ENCODE measurements around the gene CAPN12.

Gene CAPN12

DNA sequence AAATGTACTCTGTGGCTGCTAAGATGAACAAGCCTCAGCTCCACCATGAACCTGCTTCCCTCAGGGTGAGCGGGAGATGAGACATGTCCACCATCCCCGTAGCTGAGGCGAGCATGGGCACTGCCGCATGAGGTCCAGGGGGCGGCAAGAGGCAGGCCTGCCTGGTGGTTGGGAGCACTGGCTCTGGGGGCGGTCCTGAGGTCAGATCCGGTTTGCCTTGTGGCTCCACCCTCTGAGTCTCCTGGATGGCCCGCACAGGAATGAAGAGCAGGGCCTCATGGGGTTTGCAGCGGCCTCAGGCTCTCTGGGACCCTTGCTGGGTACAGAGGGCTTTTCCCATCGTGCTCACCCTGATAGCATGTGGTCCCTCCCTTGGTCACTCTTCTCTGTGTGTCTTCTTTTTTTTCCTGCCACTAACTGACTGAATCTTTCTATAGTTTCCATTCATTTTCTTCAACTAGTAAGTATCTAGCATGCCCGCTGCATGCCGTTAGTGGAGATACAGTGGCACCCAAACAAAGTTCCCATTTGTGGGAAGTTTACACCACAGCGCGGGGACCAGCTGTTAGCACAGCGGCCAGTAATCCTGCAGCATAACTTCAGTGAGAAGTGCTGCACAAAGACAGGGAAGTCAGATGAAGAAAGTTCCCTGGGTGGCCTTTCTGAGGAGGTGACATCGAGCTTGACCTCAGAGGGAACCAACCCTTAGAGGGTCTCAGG lies 37.3 kb downstream of the CAPN12 start:
- no peak overlapping the region for H3K4me3 ChIP-seq (replicated peaks in 1 of 2; ENCODE audit: low read depth in 2 of 2, low read length in 2 of 2)
- DNase-seq (ENCODE audit: low read depth in 2 of 2) = no peak
- TF ChIP-seq, protein P1, sequence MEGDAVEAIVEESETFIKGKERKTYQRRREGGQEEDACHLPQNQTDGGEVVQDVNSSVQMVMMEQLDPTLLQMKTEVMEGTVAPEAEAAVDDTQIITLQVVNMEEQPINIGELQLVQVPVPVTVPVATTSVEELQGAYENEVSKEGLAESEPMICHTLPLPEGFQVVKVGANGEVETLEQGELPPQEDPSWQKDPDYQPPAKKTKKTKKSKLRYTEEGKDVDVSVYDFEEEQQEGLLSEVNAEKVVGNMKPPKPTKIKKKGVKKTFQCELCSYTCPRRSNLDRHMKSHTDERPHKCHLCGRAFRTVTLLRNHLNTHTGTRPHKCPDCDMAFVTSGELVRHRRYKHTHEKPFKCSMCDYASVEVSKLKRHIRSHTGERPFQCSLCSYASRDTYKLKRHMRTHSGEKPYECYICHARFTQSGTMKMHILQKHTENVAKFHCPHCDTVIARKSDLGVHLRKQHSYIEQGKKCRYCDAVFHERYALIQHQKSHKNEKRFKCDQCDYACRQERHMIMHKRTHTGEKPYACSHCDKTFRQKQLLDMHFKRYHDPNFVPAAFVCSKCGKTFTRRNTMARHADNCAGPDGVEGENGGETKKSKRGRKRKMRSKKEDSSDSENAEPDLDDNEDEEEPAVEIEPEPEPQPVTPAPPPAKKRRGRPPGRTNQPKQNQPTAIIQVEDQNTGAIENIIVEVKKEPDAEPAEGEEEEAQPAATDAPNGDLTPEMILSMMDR (IDR thresholded peaks at IDR 0.05; ENCODE audit: low read depth, low read length) = no peak

DNA sequence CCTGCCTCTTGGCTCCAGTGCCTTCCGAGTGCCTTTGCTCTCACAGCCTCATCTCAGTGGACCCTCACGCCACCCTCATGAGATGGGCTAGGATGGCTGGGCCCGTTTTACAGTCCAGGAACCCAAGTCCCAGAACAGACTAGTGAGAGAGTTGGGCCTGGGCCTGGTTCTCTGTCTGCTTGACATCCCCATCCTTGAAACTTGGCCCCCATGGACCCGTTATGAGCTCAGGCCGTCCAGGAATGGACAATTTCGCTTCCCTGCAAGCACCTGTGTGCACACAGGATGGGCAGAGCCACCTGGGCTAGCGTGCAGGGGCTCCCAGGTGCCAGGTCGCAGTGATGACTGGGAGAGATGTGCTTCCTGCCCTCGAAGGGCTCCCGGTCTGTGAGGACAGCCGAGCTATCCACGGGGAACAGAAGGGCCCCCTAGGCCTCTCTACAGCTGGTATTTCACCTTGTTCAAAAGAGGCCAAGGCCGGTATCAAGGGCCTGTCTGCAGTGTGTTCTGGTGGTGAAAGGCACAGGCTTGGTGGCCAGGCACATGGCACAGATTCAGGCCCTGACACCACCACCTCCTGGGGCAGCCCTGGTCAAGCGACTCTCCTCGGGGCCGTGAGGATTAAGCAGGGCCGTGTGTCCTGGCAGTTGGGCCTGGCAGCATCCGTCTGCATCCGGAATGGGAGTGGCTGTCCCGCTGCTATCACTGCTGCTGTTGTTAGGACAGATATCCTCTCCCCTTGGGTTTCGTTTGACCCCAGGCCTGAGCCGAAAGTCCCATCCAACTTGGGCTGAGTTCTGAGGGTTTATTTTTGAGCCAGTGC lies 38.9 kb downstream of the CAPN12 start:
- DNase-seq (ENCODE audit: low read depth in 2 of 2) = no peak
- no peak overlapping the region for H3K4me3 ChIP-seq (replicated peaks in 1 of 2; ENCODE audit: low read depth in 2 of 2, low read length in 2 of 2)
- TF ChIP-seq, protein P1 (IDR thresholded peaks at IDR 0.05; ENCODE audit: low read depth, low read length) = no peak

DNA sequence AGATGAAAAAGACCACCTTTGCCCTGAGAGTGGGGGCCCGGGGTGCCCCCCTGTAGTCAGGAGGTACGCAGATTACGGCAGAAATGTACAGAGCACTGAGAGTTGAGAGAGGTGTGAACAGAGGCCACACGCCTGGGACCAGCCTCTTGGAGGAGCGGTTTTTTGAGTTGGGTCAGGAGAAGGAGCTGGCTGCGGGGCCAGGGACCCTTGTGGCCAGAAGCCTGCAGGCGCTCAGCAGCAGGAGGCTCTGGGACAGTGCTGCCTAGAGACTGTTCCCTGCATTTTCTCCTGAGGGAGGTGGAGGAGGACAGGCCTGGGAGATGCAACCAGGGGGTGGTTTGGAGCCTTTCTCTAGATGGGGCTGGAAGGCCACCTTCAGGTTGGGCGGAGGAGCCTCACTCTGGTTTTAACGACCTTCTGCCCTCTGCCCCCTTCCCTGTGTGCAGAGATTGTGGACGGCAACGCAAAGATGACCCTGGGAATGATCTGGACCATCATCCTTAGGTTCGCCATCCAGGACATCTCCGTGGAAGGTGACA lies 39.7 kb downstream of the CAPN12 start:
- TF ChIP-seq, protein P1 (IDR thresholded peaks at IDR 0.05; ENCODE audit: low read depth, low read length) = no peak
- no peak overlapping the region for H3K4me3 ChIP-seq (replicated peaks in 1 of 2; ENCODE audit: low read depth in 2 of 2, low read length in 2 of 2)
- DNase-seq (ENCODE audit: low read depth in 2 of 2) = no peak

DNA sequence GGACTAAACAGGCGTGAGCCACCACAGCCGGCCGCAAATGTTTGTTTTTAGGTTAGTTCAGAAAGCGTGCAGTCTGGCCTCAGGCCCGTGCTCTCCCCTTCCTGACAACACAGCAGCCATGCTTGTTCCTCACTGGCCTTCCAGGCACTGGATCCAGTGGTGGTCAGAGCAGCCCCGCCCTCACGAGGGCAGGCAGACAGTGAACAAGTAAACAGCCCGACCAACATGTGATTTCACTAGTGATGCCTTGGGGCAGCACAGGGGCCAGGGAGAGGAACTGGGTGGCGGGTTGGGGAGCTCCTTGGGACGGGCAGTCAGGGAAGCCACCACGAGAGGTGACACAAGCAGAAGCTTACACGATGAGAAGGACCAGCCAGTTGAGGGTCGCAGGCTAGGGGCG lies 40.8 kb downstream of the CAPN12 start:
- no peak overlapping the region for H3K4me3 ChIP-seq (replicated peaks in 1 of 2; ENCODE audit: low read depth in 2 of 2, low read length in 2 of 2)
- DNase-seq (ENCODE audit: low read depth in 2 of 2) = no peak
- TF ChIP-seq, protein P1 (IDR thresholded peaks at IDR 0.05; ENCODE audit: low read depth, low read length) = no peak

DNA sequence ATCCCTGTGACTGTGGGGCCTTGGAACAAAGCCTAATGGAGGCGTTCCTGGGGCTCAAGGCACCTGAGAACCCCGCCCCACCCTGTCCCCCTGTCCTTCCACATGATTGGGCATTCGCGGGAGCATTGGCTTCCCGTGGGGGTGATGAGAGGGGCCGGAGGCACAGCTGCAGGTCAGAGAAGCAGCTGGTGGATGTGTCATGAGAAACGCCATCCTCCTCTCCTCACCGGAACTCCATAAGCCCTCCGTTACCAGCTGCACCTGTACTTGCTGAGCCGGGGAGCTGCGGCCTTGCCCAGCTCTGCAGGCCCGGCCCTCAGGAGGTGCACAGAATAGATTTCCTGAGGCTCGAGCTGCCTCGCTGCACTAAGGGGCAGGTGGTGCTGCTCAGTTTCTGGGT lies 42.0 kb downstream of the CAPN12 start:
- TF ChIP-seq, protein P1 (IDR thresholded peaks at IDR 0.05; ENCODE audit: low read depth, low read length) = no peak

DNA sequence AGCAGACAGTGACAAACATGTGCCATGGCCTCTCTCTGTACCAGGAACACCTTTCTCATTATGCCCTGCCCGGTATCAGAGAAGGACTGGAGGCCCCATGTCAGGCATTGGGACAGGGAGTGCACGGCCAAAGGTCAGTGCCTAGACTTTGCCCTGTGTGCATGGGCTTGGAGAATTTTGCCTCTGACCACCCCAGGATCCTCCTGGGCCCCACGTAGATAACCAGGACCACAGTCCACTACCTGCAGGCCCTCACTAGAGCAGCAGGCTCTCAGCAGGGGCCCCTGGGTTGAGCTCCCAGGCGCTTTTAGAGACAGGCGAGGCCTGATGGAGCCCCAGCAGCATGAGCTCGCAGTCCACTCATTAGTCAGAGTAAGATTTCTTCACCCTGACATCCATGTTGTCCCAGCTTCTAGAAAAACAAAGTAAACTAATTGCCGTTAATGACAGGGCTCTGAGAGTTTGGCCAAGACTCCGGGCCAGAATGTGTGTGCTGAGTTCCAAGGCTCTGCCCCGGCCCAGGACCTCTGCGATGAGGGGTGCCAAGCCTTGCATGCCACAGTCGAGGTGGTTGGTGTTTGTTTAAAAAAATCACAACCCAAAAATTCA lies 42.7 kb downstream of the CAPN12 start:
- TF ChIP-seq, protein P1 (IDR thresholded peaks at IDR 0.05; ENCODE audit: low read depth, low read length) = no peak
- no peak overlapping the region for H3K4me3 ChIP-seq (replicated peaks in 1 of 2; ENCODE audit: low read depth in 2 of 2, low read length in 2 of 2)
- DNase-seq (ENCODE audit: low read depth in 2 of 2) = no peak

More for the DNA sequence above, 42.0 kb downstream of the CAPN12 start:
- H3K4me3 ChIP-seq (replicated peaks in 1 of 2; ENCODE audit: low read depth in 2 of 2, low read length in 2 of 2) = no peak overlapping the region
- DNase-seq (ENCODE audit: low read depth in 2 of 2) = no peak
